ENCODE measurements around the gene CHURC1. TPM values are rescaled to one million over a fixed set of nuclear protein-coding genes. Genes with fewer than 3 reads are reported as not detected.

Gene CHURC1
- total RNA-seq, 4 donors from 2014 or later: 50.9 to 93.8 (median 87.7) TPM

DNA sequence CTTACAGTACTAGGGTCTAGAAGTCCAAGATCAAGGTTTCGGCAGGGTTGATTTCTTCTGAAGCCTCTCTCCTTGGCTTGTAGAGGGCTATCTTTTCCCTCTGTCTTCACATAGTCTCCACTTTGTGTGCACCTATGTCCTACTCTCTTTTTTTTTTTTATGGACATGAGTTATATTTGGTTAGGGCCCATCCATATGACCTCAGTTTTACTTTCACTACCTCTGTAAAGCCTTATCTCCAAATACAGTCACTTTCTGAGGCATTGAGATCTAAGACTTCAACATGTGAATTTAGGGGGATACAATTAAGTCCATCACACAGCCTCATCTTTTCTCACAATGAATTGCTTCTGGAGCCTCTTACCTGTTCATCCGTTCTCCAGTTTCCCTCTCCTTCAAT lies 28.7 kb upstream of the CHURC1 start:
- H3K4me3 ChIP-seq: no peak overlapping the region
- TF ChIP-seq, protein P1, sequence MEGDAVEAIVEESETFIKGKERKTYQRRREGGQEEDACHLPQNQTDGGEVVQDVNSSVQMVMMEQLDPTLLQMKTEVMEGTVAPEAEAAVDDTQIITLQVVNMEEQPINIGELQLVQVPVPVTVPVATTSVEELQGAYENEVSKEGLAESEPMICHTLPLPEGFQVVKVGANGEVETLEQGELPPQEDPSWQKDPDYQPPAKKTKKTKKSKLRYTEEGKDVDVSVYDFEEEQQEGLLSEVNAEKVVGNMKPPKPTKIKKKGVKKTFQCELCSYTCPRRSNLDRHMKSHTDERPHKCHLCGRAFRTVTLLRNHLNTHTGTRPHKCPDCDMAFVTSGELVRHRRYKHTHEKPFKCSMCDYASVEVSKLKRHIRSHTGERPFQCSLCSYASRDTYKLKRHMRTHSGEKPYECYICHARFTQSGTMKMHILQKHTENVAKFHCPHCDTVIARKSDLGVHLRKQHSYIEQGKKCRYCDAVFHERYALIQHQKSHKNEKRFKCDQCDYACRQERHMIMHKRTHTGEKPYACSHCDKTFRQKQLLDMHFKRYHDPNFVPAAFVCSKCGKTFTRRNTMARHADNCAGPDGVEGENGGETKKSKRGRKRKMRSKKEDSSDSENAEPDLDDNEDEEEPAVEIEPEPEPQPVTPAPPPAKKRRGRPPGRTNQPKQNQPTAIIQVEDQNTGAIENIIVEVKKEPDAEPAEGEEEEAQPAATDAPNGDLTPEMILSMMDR (IDR thresholded peaks at IDR 0.05): no peak
- TF ChIP-seq POLR2A (IDR thresholded peaks at IDR 0.05): no peak
- TF ChIP-seq EP300 (IDR thresholded peaks at IDR 0.05): no peak
- no peak for TF ChIP-seq POLR2AphosphoS5 (IDR thresholded peaks at IDR 0.05)
- DNase-seq (ENCODE audit: low spot score in 2 of 2): no peak
- 89% methylated on average over 2 of the region's 2 CpGs for WGBS
- H3K36me3 ChIP-seq: no peaks in the 10 kb centered on the region
- H3K4me1 ChIP-seq: peaks cover 3% of the 10 kb centered on the region
- peaks cover 9% of the 10 kb centered on the region for H3K27me3 ChIP-seq
- H3K27ac ChIP-seq: no peak overlapping the region
- no peaks in the 10 kb centered on the region for H3K9me3 ChIP-seq

DNA sequence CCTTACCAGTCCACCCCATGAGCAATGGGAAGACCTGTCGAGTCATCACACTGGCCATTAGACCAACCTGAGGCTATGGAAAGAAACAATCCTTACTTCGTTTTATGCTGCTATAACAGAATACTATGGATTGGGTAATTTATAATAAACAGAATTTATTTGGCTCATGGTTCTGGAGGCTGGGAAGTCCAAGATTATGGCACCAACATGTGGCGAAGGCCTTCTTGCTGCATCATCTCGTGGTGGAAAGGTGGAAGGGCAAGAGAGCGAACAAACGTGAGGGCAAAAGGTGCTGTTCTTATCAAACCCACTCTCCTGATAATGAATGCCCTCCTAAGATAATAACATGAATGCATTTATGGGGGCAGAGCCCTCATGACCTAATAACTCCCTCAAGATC lies 24.9 kb upstream of the CHURC1 start:
- H3K27me3 ChIP-seq: no peaks in the 10 kb centered on the region
- H3K27ac ChIP-seq: no peak overlapping the region
- 87% methylated on average over 6 of the region's 6 CpGs for WGBS
- TF ChIP-seq EP300 (IDR thresholded peaks at IDR 0.05) (no peak), POLR2AphosphoS5 (IDR thresholded peaks at IDR 0.05) (no peak), POLR2A (IDR thresholded peaks at IDR 0.05) (no peak)
- TF ChIP-seq, protein P1 (IDR thresholded peaks at IDR 0.05): no peak
- DNase-seq (ENCODE audit: low spot score in 2 of 2): no peak
- H3K4me1 ChIP-seq: no peaks in the 10 kb centered on the region
- no peak overlapping the region for H3K4me3 ChIP-seq
- H3K9me3 ChIP-seq: no peaks in the 10 kb centered on the region
- H3K36me3 ChIP-seq: no peaks in the 10 kb centered on the region

DNA sequence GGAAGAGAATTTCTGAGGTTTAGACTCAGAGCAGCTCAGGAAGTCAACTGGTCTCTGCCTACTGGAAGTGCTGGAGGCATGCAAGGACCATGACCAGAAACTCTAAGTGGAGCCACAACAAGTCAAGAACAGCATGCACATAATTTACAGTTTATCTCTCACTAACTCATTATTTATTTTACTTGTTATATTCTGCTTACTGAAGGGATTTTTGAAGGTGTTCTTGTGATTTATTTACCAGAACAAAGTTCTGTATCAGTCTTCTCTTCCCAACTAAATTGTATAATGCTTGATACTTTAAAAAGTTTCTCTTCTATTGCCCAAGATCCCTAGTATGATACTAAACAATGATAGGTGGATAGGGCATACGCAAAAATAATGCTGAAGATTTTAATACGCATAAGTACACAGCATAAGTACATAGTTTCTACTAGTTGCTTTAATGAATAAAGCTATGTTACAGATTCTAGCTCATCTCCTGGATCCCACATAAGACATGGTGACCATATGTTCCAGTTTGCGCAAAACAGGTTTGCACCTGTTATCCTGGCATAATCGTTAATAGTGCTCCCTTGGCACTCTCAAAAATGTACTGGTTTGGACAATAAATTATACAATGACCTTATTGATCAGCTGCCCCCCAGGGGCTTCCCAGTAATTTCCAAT lies 22.9 kb upstream of the CHURC1 start:
- H3K36me3 ChIP-seq: no peaks in the 10 kb centered on the region
- no peaks in the 10 kb centered on the region for H3K4me1 ChIP-seq
- no peak overlapping the region for H3K27ac ChIP-seq
- 74% methylated on average over 4 of the region's 4 CpGs for WGBS
- no peak for DNase-seq (ENCODE audit: low spot score in 2 of 2)
- no peaks in the 10 kb centered on the region for H3K27me3 ChIP-seq
- no peaks in the 10 kb centered on the region for H3K9me3 ChIP-seq
- no peak overlapping the region for H3K4me3 ChIP-seq
- TF ChIP-seq, protein P1 (IDR thresholded peaks at IDR 0.05): no peak

DNA sequence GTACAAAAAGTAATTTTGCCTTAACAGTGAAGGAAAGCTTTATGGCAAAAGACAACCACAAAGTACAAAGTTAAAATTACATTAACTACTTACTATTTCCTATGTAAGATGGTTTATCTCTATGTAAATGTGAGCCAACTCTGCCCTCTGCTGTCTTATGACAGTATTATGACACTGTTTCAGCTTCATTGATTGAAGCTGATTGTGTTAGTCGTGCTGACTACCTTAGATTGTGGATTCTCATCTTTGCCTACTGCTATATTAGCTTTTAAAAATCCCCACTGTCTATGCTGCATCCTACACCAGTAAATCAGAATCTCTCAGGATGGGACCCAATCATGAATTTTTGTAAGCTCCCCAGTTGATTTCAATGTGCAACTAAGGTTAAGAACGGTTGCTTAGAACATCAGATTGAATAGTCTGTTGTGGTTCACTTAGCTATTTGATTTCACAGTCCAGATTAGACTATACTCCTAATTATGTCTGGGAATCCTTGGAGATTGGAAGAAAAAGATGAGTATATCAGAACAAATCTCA lies 22.3 kb upstream of the CHURC1 start:
- no peak overlapping the region for H3K4me3 ChIP-seq
- DNase-seq (ENCODE audit: low spot score in 2 of 2): no peak
- TF ChIP-seq EP300 (IDR thresholded peaks at IDR 0.05): no peak
- TF ChIP-seq, protein P1 (IDR thresholded peaks at IDR 0.05): peak; percentile 9 to 33
- H3K27me3 ChIP-seq: no peaks in the 10 kb centered on the region
- no peaks in the 10 kb centered on the region for H3K4me1 ChIP-seq
- H3K27ac ChIP-seq: no peak overlapping the region
- no peaks in the 10 kb centered on the region for H3K36me3 ChIP-seq
- no peaks in the 10 kb centered on the region for H3K9me3 ChIP-seq
- WGBS: 41% methylated on average over 2 of the region's 2 CpGs

DNA sequence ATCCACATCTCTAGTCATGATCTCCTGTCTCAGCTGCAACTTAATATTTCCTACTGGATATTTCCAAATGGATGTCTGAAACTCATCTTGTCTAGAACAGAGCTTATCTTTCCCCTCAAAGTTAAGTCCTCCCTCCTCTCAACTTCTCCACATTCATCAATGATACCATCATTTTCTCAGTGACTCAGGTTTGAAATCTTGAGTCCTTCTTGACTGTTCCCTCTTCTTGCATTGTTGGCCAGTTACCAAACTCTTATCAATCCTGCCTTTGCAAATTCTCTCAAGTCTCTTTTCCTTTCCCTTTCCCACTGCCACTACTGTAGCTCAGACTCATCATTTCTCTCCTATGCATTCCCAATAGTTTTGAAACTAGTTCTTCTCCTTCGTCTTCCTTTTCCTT lies 14.3 kb upstream of the CHURC1 start:
- DNase-seq (ENCODE audit: low spot score in 2 of 2): no peak
- Histone ChIP-seq H3K27ac (no peak overlapping the region), H3K36me3 (no peaks in the 10 kb centered on the region), H3K27me3 (no peaks in the 10 kb centered on the region), H3K4me3 (no peak overlapping the region), H3K4me1 (no peaks in the 10 kb centered on the region), H3K9me3 (no peaks in the 10 kb centered on the region)
- TF ChIP-seq POLR2A (IDR thresholded peaks at IDR 0.05) (no peak), POLR2AphosphoS5 (IDR thresholded peaks at IDR 0.05) (no peak), EP300 (IDR thresholded peaks at IDR 0.05) (no peak)
- TF ChIP-seq, protein P1 (IDR thresholded peaks at IDR 0.05): no peak
- WGBS: 82% methylated on average over 1 of the region's 1 CpG
